ENCODE data around the gene METTL17.
"Not testable (repeated sequence)": the region's sequence is repeated elsewhere in the genome, so short reads cannot be mapped to it uniquely, and the experiment has no call there.

The METTL17 gene

DNA sequence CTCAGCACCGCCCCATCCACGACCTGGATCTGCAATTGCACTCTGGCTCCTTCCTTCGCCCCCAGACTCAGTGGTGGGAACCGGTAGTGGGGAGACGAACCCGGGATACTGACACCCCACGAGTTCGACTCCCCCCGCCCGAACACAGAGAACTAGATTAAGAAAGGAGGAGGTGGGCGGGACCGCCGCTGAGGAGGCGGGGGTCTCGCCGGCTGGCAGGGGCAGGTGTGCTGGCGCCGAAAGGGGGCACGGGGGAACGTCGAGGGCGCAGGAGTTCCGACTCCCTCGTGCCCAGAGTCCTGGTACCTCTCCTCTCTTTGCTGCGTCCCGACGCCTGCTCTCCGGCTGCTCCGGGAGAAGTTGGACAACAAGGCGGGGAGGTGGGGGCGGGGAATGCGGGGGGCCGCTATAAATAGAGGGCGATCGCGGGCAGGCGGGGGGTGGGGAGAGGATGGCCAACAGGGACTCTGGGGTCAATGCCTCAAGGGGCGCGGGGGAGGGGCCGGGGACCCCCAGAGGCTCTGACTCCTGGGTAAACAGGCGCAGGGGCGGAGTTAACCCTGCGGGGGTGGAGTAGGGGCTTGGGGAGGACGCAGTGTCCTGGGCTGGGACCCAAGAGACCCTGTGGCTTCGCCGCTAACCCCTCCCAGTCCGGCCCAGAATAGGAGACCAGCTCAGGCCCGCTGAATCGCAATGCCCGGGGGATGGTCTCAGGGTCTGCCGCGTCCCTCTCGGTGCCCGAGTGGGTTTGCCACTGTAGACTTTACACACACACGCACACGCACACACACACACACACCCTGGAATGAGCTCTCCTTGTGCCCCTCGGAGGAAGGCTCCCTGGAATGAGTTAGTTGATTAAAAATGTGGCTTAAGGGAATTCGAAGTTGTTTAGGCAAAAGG lies 35.8 kb downstream of the METTL17 start:
- no peak for DNase-seq

DNA sequence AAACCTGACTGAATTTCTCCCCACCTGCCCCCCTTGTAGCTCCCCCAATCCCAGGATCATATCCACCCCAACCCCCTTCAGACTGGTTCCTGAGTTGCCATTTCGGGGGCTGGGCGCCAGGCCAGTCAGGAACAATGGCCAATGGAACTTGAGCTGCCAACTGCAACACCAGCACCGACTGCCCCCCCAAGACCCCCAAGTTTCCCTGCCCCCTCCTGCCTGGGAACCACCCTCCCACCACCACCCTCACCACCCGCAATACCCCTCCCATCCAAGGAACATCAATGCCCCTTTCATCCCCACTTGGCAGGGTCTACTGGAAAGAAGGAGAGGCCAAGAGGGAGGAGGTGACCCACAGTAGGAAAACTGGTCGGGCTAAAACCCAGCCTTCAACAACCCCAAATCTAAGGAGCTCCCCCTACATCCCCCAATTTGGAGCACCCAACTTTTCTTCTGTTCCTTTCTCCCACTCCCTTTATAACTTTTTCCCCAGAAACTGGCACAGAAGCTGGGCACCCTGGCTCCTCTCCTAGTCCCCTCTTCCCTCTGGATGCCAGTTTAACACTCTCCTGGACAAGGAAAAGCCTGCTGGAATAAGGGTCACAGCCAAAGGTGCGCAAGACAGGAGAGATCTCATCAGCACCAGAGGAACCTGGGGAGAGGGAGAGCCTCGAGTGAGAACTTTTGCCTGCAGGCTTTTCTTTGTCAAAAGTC lies 36.7 kb downstream of the METTL17 start:
- no peak for DNase-seq

GRCh38 chr14:21026988-21027315 lies 37.2 kb downstream of the METTL17 start:
- no peak for DNase-seq

GRCh38 chr14:21029917-21030316 lies 40.1 kb downstream of the METTL17 start, which contains the start of gene TPPP2:
Gene TPPP2, plus strand, starts transcription at chr14:21030217. Its CDS starts 365 bp downstream, at chr14:21030582.
- DNase-seq: no peak

DNA sequence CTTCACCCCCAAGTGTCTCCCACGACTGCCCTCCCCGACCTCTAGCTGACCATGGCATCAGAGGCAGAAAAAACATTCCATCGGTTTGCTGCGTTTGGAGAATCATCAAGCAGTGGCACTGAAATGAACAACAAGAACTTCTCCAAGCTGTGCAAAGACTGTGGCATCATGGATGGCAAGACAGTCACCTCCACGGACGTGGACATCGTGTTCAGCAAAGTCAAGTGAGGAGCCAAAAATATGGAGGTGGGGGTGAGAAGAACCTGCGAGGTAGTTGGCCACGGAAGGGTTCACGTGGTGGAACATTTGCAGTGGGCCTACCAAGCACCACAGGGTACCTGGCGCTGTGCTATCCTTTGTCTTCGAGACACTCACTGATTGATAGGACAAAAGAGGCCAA lies 40.8 kb downstream of the METTL17 start:
- DNase-seq: no peak

GRCh38 chr14:21032326-21033132 lies 42.7 kb downstream of the METTL17 start:
- no peak for DNase-seq

- DNase-seq: no peak
Measured at GRCh38 chr14:21033133-21033698, 43.4 kb downstream of the METTL17 start.

GRCh38 chr14:21034707-21035106 lies 44.9 kb downstream of the METTL17 start, which contains the start of gene RNASE13:
Gene RNASE13, minus strand, starts transcription at chr14:21034807. Its CDS starts 519 bp downstream, at chr14:21034288.
- DNase-seq: no peak

- no peak for DNase-seq
Measured at GRCh38 chr14:21036751-21037150, 47.0 kb downstream of the METTL17 start.

- no peak for DNase-seq
Measured at GRCh38 chr14:21037156-21037555, 47.4 kb downstream of the METTL17 start.

GRCh38 chr14:21038441-21039422 lies 49.0 kb downstream of the METTL17 start:
- DNase-seq: peak; percentile 92 to 93

DNA sequence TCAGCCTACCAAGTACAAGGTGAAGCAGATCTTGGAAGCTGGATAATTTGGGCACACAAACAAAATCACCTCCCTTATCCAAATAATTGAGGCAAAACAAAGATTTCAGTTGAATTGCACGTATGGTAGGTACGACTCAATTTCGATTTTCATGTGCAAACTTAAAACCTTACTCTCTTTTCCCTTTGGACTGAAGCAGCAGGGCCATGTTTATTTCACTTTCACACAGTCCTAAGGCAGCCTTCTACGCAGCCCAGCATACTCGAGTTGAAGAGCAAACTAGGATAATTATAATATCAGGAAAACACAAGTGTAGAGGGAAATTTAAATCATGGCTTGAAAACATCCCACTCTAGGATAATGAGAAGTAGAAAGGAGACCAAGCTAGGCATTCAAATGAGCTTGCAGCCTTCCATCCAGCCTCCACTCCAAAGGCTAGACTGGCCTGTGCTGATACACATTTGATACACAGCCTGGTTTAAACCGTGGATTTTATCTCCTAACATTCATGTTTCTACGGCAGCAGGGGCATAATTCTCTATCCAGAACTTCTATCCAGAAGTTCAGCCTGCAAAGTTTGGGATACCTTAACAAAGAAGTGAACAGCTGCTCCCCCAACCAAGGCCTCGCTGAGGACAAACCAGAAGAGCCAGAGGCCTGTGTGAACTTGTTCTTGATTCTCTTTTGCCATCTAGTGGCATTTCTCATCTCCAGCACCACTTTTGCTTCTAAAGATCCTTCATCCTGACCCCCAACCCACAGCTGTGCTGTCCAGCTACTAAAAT lies 50.0 kb downstream of the METTL17 start:
- peak; percentile 68 to 87 for DNase-seq

DNA sequence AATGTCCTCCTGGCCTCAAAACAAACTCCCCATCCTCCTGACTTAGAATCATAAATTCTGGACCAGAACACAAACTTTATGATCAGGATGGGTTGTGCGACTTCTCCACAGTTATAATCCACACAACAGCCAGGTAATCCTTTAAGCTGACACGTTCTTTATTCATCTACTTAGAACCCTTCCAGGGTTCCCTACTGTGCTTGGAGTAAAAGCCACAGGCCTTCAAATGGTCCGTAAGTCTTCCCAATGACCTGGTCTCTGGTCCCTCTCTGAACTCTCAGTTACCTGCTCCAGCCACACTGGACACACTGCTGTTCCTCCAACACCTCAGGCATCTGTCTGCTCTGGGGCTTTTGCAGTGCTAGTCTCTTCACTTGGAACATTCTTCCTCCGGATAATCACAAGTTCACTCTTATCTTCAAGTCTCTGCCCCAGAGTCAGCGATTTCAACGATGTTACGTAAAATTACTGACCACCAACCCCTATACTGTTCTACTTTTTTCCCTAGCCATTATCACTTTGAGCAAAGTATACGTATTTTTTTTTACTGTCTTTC lies 50.7 kb downstream of the METTL17 start:
- no peak for DNase-seq

- not testable (repeated sequence) for DNase-seq
Measured at GRCh38 chr14:21040941-21041340, 51.2 kb downstream of the METTL17 start.

GRCh38 chr14:21041676-21042433 lies 52.1 kb downstream of the METTL17 start, which contains the start of gene RNASE7:
Gene RNASE7, plus strand, starts transcription at chr14:21042362. Its CDS starts 631 bp downstream, at chr14:21042993.
- DNase-seq: no peak

- DNase-seq: no peak
Measured at GRCh38 chr14:21042918-21043317, 53.1 kb downstream of the METTL17 start.

DNA sequence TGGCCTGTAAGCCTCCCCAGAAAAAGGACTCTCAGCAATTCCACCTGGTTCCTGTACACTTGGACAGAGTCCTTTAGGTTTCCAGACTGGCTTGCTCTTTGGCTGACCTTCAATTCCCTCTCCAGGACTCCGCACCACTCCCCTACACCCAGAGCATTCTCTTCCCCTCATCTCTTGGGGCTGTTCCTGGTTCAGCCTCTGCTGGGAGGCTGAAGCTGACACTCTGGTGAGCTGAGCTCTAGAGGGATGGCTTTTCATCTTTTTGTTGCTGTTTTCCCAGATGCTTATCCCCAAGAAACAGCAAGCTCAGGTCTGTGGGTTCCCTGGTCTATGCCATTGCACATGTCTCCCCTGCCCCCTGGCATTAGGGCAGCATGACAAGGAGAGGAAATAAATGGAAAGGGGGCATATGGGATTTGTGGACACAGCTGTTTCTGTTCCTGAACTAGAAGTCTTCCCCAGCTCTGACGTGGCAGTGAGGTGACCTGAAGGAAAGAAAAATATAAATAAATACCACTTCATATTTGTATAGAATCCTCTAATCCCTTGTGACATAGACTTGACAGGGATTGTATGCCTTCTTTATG lies 53.7 kb downstream of the METTL17 start:
- DNase-seq: peak; percentile 18 to 52

- DNase-seq: peak; percentile 45 to 53
Measured at GRCh38 chr14:21043974-21044618, 54.3 kb downstream of the METTL17 start.

Measured in SHP77 (cell line).